B cell (primary cell): ENCODE results near the gene DLG2.

Experiments used
- CTCF ChIP-seq: fragments of 200-600 bp; IDR thresholded peaks from one replicate; pipeline ENCODE4 v1.8.0; 2022; ENCODE audit warnings: antibody characterized with exemption, mild to moderate bottlenecking
- EZH2 ChIP-seq: IDR thresholded peaks from 2 replicates; pipeline ENCODE4 v1.6.1; 2012; ENCODE audit warnings: borderline replicate concordance, low read depth, mild to moderate bottlenecking, moderate library complexity, low read length; ENCODE audit not compliant: insufficient read depth, poor library complexity, severe bottlenecking

- TF ChIP-seq CTCF (no peak), EZH2 (no peak)
Measured at GRCh38 chr11:85406316-85406715, 220.8 kb downstream of the DLG2 start.
